AG04450 (cell line): Measurements from ENCODE around the gene KRTAP10-7. TPM values are rescaled to one million over a fixed set of nuclear protein-coding genes. Genes with fewer than 3 reads are reported as not detected.
"Not testable (repeated sequence)": the region's sequence is repeated elsewhere in the genome, so short reads cannot be mapped to it uniquely, and the experiment has no call there.

ENCODE experiments used
- CTCF ChIA-PET: fragments of 300-600, 350-600 bp; formaldehyde crosslinking; extraction: SDS; loops from one replicate; lab custom pipeline; 2022; ENCODE audit warnings: antibody characterized with exemption, inconsistent platforms; lab: Charles Lee
- POLR2A ChIA-PET: fragments of 350-600 bp; formaldehyde crosslinking; extraction: SDS; loops from one replicate; lab custom pipeline; 2021; ENCODE audit warnings: antibody characterized with exemption, inconsistent platforms; lab: Yijun Ruan, JAX
- DNase-seq: peaks from one replicate; pipeline ENCODE4 v3.0.0-alpha.2; 2011; ENCODE audit warnings: low read depth, low spot score
- H3K27ac ChIP-seq: one replicate; pipeline ENCODE4 v1.5.1; 2012; ENCODE audit warnings: low read depth, low read length, control low read depth
- H3K27me3 ChIP-seq: one replicate; pipeline ENCODE4 v1.6.0; 2012; ENCODE audit warnings: low read length; ENCODE audit not compliant: control insufficient read depth, insufficient read depth
- H3K4me3 ChIP-seq: 2 replicates; pipeline ENCODE4 v1.5.1; 2011; ENCODE audit warnings: mild to moderate bottlenecking, low read depth, low read length, control low read depth
- H3K9me3 ChIP-seq: 2 replicates; pipeline ENCODE4 v1.5.1; 2012; ENCODE audit warnings: low read length; ENCODE audit not compliant: control insufficient read depth, insufficient read depth
- CTCF ChIP-seq: IDR thresholded peaks from 2 replicates; pipeline ENCODE4 v1.5.1; 2011; ENCODE audit warnings: low read depth, low read length, control low read depth, inconsistent platforms
- polyA minus RNA-seq: library from RNA; depleted of rRNA, polyadenylated mRNA; stranded (reverse); fragments of >200 nt; gene quantifications from 2 replicates; pipeline ENCODE4 v1.2.3, GENCODE V29; 2011; rRNA and poly(A)+ RNA removed
- polyA plus RNA-seq: library from polyadenylated mRNA; depleted of rRNA; stranded (reverse); fragments of >200 nt; gene quantifications from 2 replicates; pipeline ENCODE4 v1.2.3, GENCODE V29; 2011; rRNA removed

Gene KRTAP10-7
- polyA plus RNA-seq (not detected in 2 replicates), polyA minus RNA-seq (not detected in 2 replicates)

DNA sequence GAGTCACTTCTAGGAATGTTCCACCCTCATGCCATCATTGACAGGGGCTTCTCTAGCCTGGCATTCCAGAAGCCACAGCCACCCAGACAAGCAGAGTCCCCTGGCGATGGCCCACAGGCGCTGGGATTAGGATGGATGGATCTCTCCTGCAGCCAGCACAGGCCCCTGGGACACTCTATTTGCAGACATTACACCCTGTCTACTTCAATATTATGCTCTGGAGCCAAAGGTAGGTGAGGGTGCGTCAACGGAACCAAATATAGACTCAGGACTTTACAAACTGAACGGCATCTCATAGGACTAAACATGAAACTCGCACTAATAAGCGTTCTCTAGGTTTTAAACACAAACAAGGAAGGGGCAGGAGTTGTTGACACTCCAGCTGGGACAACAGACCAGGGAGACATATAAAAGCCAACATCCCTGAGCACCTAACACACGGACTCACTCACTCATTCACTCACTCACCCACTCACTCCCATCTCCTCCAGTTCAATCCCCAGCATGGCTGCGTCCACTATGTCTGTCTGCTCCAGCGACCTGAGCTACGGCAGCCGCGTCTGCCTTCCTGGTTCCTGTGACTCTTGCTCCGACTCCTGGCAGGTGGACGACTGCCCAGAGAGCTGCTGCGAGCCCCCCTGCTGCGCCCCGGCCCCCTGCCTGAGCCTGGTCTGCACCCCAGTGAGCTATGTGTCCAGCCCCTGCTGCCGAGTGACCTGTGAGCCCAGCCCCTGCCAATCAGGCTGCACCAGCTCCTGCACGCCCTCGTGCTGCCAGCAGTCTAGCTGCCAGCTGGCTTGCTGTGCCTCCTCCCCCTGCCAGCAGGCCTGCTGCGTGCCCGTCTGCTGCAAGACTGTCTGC lies at the start of gene KRTAP10-7:
KRTAP10-7 (plus strand) TSS at position 480 of the 861 bp plus-strand sequence; CDS start at position 505, 25 bp downstream.
- H3K9me3 ChIP-seq, H3K4me3 ChIP-seq, H3K27me3 ChIP-seq, POLR2A ChIA-PET, CTCF ChIA-PET, DNase-seq, H3K27ac ChIP-seq: not testable (repeated sequence)

DNA sequence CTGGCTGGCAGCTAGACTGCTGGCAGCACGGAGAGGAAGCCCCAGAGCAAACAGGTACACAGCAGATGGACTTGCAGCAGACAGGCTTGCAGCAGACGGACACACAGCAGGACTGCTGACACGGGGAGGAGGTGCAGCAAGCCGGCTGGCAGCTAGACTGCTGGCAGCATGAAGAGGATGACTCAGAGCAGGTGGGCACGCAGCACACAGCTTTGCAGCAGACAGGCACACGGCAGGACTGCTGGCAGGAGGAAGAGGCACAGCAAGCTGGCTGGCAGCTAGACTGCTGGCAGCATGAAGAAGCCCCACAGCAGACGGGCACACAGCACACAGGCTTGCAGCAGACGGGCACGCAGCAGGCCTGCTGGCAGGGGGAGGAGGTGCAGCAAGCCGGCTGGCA lies 49.6 kb upstream of the KRTAP10-7 start:
- ChIA-PET CTCF (no interaction called here), POLR2A (no interaction called here)
- DNase-seq = no peak
- Histone ChIP-seq H3K9me3 (no peaks in the 10 kb centered on the region; the same call in 1 of the 2 replicates), H3K27ac (no peak overlapping the region), H3K4me3 (no peak overlapping the region), H3K27me3 (peaks cover 5% of the 10 kb centered on the region)
- no peak for TF ChIP-seq CTCF

- CTCF ChIA-PET = no interaction called here
Observed at GRCh38 chr21:44551340-44551961, 48.9 kb upstream of the KRTAP10-7 start, which contains the start of gene KRTAP10-2. TSS of gene KRTAP10-2 (minus strand) at chr21:44551505. CDS start at chr21:44551458, 47 bp downstream.

DNA sequence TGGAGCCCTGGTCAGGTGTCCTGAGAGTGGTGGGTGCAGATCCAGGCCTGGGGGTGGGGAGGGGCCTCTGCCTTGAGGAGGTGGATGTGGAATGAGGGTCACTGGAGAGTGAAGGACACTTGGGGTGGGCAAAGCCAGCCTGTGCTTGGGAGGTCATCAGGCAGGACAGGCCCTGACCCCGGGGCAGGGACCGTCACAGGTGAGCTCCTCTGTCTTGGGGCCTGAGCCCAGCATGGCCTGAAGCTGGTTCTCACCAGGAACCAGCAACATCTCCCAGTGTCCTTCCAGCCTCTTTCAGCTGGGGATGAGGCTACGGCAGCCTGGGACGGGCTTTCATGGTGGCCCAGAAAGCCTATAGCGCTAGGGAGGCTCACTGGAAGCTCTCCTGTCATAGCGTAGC lies 48.3 kb upstream of the KRTAP10-7 start:
- H3K27me3 ChIP-seq = peaks cover 8% of the 10 kb centered on the region
- POLR2A ChIA-PET = interaction anchor here (1.1 kb wide), 1 partner anchor 97 kb away, joined by 6 read pairs; the partner anchor contains the start of gene LRRC3
- CTCF ChIA-PET = no interaction called here
- no peak overlapping the region for H3K27ac ChIP-seq
- no peak for TF ChIP-seq CTCF
- H3K9me3 ChIP-seq = no peaks in the 10 kb centered on the region; the same call in 1 of the 2 replicates
- no peak overlapping the region for H3K4me3 ChIP-seq
- no peak for DNase-seq

More at GRCh38 chr21:44551340-44551961, 48.9 kb upstream of the KRTAP10-7 start, which contains the start of gene KRTAP10-2:
- POLR2A ChIA-PET = no interaction called here
- Histone ChIP-seq H3K27me3 (peaks cover 5% of the 10 kb centered on the region), H3K9me3 (no peaks in the 10 kb centered on the region; the same call in 1 of the 2 replicates), H3K4me3 (no peak within 1 kb of the TSS), H3K27ac (no peak within 1 kb of the TSS)
- DNase-seq = no peak
- TF ChIP-seq CTCF = no peak

DNA sequence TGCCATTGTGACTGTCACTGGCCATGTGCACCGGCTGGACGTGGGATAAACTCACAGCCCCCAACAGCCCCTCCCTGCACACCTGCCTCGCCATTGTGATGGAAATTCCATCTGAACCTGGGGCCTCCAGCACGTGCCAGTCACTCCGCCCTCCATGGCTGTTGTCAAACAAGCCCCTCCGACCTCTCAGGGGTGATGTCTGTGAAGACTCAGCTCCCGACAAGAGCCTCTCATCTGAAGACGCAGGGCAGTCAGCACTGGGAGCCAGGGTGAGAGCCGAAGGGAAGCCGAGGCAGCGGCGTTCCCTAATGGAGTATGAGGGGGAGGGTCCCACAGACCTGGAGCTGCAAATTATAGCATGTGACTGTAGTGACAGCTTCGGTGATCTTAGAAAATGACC lies 47.7 kb upstream of the KRTAP10-7 start:
- TF ChIP-seq CTCF = no peak
- no peak for DNase-seq
- no peak overlapping the region for H3K4me3 ChIP-seq
- H3K27ac ChIP-seq = no peak overlapping the region
- no peaks in the 10 kb centered on the region; the same call in 1 of the 2 replicates for H3K9me3 ChIP-seq
- POLR2A ChIA-PET = interaction anchor here (1.1 kb wide), 1 partner anchor 98 kb away, joined by 6 read pairs; the partner anchor contains the start of gene LRRC3
- CTCF ChIA-PET = no interaction called here
- H3K27me3 ChIP-seq = peaks cover 8% of the 10 kb centered on the region
